Endodermal cell (in vitro differentiated cells): ENCODE data around the gene NFAM1. TPM values are rescaled to one million over a fixed set of nuclear protein-coding genes. Genes with fewer than 3 reads are reported as not detected.

Source experiments
- DNase-seq: peaks from one replicate; pipeline ENCODE4 v3.0.0-alpha.2; 2017
- H3K27ac ChIP-seq: 2 replicates; pipeline ENCODE4 v1.5.1; 2013; ENCODE audit warnings: mild to moderate bottlenecking, low read depth, low read length, moderate library complexity
- H3K27me3 ChIP-seq: 2 replicates; pipeline ENCODE4 v1.6.1; 2013; ENCODE audit warnings: mild to moderate bottlenecking, low read length, moderate library complexity; ENCODE audit not compliant: insufficient read depth, control insufficient read depth, poor library complexity, severe bottlenecking
- H3K36me3 ChIP-seq: 2 replicates; pipeline ENCODE4 v1.7.0; 2013; ENCODE audit warnings: mild to moderate bottlenecking, low read length, moderate library complexity; ENCODE audit not compliant: control insufficient read depth, insufficient read depth
- H3K4me1 ChIP-seq: one replicate; pipeline ENCODE4 v1.7.0; 2013; ENCODE audit warnings: low read length; ENCODE audit not compliant: control insufficient read depth, insufficient read depth
- H3K4me3 ChIP-seq: 2 replicates; pipeline ENCODE4 v1.5.1; 2013; ENCODE audit warnings: mild to moderate bottlenecking, low read length, moderate library complexity
- H3K9ac ChIP-seq: 2 replicates; pipeline ENCODE4 v1.6.1; 2013; ENCODE audit warnings: mild to moderate bottlenecking, low read length, moderate library complexity; ENCODE audit not compliant: poor library complexity, severe bottlenecking; ENCODE audit errors: extremely low read depth
- H3K9me3 ChIP-seq: 2 replicates; pipeline ENCODE4 v1.6.1; 2013; ENCODE audit warnings: mild to moderate bottlenecking, low read length, moderate library complexity; ENCODE audit not compliant: control insufficient read depth
- H3K27ac Mint-ChIP-seq: 2 replicates; pipeline ENCODE4 v1.8.0; 2020; ENCODE audit warnings: mixed read lengths
- H3K27me3 Mint-ChIP-seq: 2 replicates; pipeline ENCODE4 v1.8.0; 2021; ENCODE audit warnings: mild to moderate bottlenecking, mixed read lengths; ENCODE audit not compliant: insufficient read depth
- H3K36me3 Mint-ChIP-seq: 2 replicates; pipeline ENCODE4 v1.8.0; 2020; ENCODE audit warnings: low read depth, mixed read lengths
- H3K4me1 Mint-ChIP-seq: 2 replicates; pipeline ENCODE4 v1.8.0; 2020; ENCODE audit warnings: mixed read lengths
- H3K4me3 Mint-ChIP-seq: 2 replicates; pipeline ENCODE4 v1.8.0; 2020; ENCODE audit warnings: mild to moderate bottlenecking, moderate library complexity, mixed read lengths
- H3K9me3 Mint-ChIP-seq: 2 replicates; pipeline ENCODE4 v1.8.0; 2020; ENCODE audit warnings: mild to moderate bottlenecking, mixed read lengths
- WGBS, 2 experiments: methylation state at CpG; one replicate each; pipeline versions ENCODE4 v1.1.5 to v1.1.7; 2013; ENCODE audit warnings: missing lambda C conversion rate in 2 of 2, mixed read lengths in 1 of 2; ENCODE audit not compliant: insufficient coverage in 1 of 2, insufficient read length in 1 of 2; 5-methylcytosine and 5-hydroxymethylcytosine counted together
- total RNA-seq, 2 donors: library from RNA; stranded (reverse); fragmentation: NEBNext Ultra II Directional in 1 of 2; extraction: Animal tissue kit (Norgen Biotek cat#: 25700) in 1 of 2; gene quantifications; 2 replicates in 1 of 2; 3 replicates in 1 of 2; pipeline ENCODE4 v1.2.1, GENCODE V29; 2021
- TF ChIP-seq, protein P1 (sequence below): fragments of 200-600 bp; sonication (generic); conservative IDR thresholded peaks from 2 replicates; pipeline ENCODE4 v1.5.0; 2021; ENCODE audit warnings: antibody characterized with exemption, mild to moderate bottlenecking

NFAM1 gene
- total RNA-seq, 2 donors from 2014 or later: 0.92 to 1.1 TPM

DNA sequence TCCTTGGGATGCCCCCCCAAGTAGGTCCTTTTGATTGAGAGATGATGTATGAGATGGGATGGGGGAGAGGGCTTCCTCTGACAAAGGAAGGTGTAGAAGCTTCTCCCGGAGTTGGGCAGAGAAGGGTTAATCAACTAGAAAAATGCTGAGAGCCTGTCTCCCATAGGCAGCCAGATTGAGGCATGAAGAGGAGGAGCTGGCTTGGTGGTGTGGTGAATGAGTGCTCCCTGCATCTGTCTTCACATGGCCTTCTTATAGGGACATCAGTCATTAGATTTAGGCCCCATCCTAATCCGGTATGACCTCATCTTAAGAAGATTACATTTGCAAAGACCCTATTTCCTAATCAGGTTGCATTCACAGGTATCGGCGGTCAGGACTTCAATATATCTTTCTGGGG, 61.1 kb downstream of the NFAM1 start:
- no peaks in the 10 kb centered on the region for H3K36me3 ChIP-seq
- Mint-ChIP-seq H3K27me3 (peaks cover 19% of the 10 kb centered on the region), H3K9me3 (no peaks in the 10 kb centered on the region), H3K4me3 (no peak overlapping the region), H3K4me1 (peaks cover 25% of the 10 kb centered on the region), H3K27ac (no peak overlapping the region), H3K36me3 (no peaks in the 10 kb centered on the region)
- H3K27ac ChIP-seq: no peak overlapping the region
- DNase-seq: no peak
- TF ChIP-seq, protein P1, sequence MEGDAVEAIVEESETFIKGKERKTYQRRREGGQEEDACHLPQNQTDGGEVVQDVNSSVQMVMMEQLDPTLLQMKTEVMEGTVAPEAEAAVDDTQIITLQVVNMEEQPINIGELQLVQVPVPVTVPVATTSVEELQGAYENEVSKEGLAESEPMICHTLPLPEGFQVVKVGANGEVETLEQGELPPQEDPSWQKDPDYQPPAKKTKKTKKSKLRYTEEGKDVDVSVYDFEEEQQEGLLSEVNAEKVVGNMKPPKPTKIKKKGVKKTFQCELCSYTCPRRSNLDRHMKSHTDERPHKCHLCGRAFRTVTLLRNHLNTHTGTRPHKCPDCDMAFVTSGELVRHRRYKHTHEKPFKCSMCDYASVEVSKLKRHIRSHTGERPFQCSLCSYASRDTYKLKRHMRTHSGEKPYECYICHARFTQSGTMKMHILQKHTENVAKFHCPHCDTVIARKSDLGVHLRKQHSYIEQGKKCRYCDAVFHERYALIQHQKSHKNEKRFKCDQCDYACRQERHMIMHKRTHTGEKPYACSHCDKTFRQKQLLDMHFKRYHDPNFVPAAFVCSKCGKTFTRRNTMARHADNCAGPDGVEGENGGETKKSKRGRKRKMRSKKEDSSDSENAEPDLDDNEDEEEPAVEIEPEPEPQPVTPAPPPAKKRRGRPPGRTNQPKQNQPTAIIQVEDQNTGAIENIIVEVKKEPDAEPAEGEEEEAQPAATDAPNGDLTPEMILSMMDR: no peak
- H3K9ac ChIP-seq: no peak overlapping the region
- no peaks in the 10 kb centered on the region for H3K9me3 ChIP-seq
- peaks cover 22% of the 10 kb centered on the region for H3K27me3 ChIP-seq
- H3K4me1 ChIP-seq: no peaks in the 10 kb centered on the region
- WGBS, 2 experiments: 79 to 89% methylated on average over 1 to 4 of the region's 4 CpGs
- H3K4me3 ChIP-seq: no peak overlapping the region

DNA sequence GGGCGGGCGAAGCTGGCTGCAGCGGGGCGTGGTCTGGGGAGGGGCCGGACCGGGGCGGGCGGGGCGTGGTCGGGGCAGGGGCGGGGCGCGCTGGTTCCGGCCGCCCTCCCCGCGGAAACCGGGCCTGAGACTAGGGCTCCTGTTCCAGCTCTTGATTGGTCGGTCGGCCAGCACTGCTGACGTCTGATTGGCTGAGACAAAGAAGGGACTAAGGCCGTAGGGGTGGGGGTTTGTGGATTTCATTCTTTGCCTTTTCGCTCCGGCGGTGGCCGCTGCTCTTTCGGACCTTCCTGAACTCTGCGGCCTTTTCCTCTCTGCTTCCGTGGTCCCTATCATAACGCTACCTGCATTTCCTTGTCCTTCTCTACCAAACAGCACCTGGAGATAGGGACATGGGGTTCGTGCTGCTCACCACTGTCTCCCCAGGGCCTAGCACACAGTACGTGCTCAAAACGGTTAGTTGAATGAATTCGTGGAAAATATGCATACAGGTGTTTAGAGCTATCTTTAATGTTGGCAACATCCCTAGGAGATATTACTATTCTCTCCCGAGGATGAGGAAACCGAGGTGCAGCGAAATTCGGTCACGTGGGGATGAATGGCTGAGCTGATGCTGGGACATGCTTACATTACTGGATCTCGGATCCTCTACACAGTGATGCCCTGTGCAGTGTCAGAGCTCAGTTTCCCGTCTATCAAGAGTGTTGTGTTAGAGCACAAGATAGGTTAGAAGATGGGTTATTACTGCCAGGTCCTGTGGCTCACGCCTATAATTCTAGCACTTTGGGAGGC, 62.8 kb downstream of the NFAM1 start:
- TF ChIP-seq, protein P1: no peak
- H3K27ac ChIP-seq: no peak overlapping the region
- 11 to 30% methylated on average over 20 to 42 of the region's 42 CpGs for WGBS, 2 experiments
- H3K9me3 ChIP-seq: no peaks in the 10 kb centered on the region
- peaks cover 19% of the 10 kb centered on the region for H3K27me3 Mint-ChIP-seq
- DNase-seq: peak; percentile 98
- peak overlapping the region; percentile 75 for H3K4me3 Mint-ChIP-seq
- H3K27ac Mint-ChIP-seq: peak overlapping the region; percentile 84
- peaks cover 22% of the 10 kb centered on the region for H3K27me3 ChIP-seq
- no peaks in the 10 kb centered on the region for H3K9me3 Mint-ChIP-seq
- no peaks in the 10 kb centered on the region for H3K36me3 Mint-ChIP-seq
- peaks cover 7% of the 10 kb centered on the region for H3K4me1 ChIP-seq
- H3K36me3 ChIP-seq: no peaks in the 10 kb centered on the region
- peak overlapping the region; percentile 85 for H3K4me3 ChIP-seq
- H3K4me1 Mint-ChIP-seq: peaks cover 40% of the 10 kb centered on the region
- H3K9ac ChIP-seq: no peak overlapping the region

DNA sequence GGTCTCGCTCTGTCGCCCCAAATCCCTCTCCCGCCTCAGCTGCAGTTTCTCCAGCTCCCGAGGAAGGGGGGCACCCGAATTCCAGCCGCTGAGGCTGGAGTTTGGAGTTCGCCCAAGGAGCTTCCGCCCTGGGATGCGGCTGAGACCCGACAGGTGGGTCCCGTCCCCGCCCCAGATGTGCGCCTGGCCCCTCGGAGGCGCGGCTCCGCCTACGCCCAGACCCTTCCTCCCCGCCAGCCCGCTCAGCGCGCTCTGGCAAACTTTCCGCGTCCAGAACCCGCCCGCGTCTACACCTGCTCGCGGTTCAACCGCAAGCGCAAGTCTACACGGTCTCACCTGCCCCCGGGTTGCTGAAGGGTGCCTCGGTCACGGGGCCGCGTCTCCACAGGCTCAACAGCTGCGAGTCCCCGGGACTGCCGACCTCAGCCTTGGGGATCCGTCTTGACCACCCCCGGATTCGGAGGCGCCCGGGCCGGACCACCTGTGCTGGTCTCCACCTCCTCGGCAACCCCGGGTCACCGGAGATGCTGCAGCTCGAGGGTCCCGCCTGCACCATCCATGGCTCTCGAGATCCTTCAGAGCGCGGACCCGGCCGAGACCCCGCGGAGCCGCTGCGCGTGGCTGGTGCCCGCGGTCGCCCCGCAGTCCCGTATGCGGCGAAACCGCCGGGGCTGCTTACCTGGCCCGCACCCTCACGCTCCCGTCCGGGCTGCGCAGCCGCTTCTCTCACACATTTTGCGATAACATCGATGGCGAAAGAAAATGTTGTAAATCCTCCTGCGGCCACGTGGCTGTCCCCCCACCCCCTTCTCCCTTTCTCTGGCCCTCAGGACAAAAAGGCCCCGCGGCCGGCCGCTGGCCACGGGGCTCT, 63.6 kb downstream of the NFAM1 start:
- H3K9ac ChIP-seq: no peak overlapping the region
- peaks cover 22% of the 10 kb centered on the region for H3K27me3 ChIP-seq
- DNase-seq: peak; percentile 89
- H3K27ac ChIP-seq: no peak overlapping the region
- Mint-ChIP-seq H3K27ac (peak overlapping the region; percentile 30), H3K27me3 (peaks cover 19% of the 10 kb centered on the region), H3K9me3 (no peaks in the 10 kb centered on the region), H3K4me1 (peaks cover 47% of the 10 kb centered on the region), H3K36me3 (no peaks in the 10 kb centered on the region), H3K4me3 (peak overlapping the region; percentile 75)
- TF ChIP-seq, protein P1: no peak
- H3K4me3 ChIP-seq: peak overlapping the region; percentile 83
- 0% methylated on average over 52 to 85 of the region's 86 CpGs for WGBS, 2 experiments
- H3K36me3 ChIP-seq: no peaks in the 10 kb centered on the region
- H3K9me3 ChIP-seq: no peaks in the 10 kb centered on the region
- H3K4me1 ChIP-seq: peaks cover 7% of the 10 kb centered on the region
